GM21423 (cell line): ENCODE data around the gene IFNA7.
"Not testable (repeated sequence)": the region's sequence is repeated elsewhere in the genome, so short reads cannot be mapped to it uniquely, and the experiment has no call there.

Experiments used
- ATAC-seq: cut with Tn5 transposase; IDR thresholded peaks from one replicate; pipeline ENCODE4 v1.9.1; 2021; ENCODE audit warnings: mild to moderate bottlenecking, moderate library complexity; ENCODE audit not compliant: unreplicated experiment

Gene IFNA7

GRCh38 chr9:21202105-21202504, at the start of gene IFNA7:
Gene IFNA7 (minus strand): TSS chr9:21202205. CDS start chr9:21202165, 40 bp downstream.
- not testable (repeated sequence) for ATAC-seq

- no peak for ATAC-seq
Observed at GRCh38 chr9:21251638-21252037, 49.6 kb upstream of the IFNA7 start.

GRCh38 chr9:21251190-21251589, 49.2 kb upstream of the IFNA7 start:
- no peak for ATAC-seq

- no peak for ATAC-seq
Observed at GRCh38 chr9:21244836-21245235, 42.8 kb upstream of the IFNA7 start.

- no peak for ATAC-seq
Observed at GRCh38 chr9:21239911-21240310, 37.9 kb upstream of the IFNA7 start, which contains the start of gene IFNA14. Gene IFNA14 (minus strand): TSS chr9:21240005. CDS start chr9:21239935, 70 bp downstream.

GRCh38 chr9:21236360-21236714, 34.3 kb upstream of the IFNA7 start:
- ATAC-seq = not testable (repeated sequence)

- ATAC-seq = peak; percentile 87
Observed at GRCh38 chr9:21235468-21236359, 33.7 kb upstream of the IFNA7 start.

GRCh38 chr9:21234153-21234687, 32.2 kb upstream of the IFNA7 start:
- ATAC-seq = no peak

- ATAC-seq = no peak
Observed at GRCh38 chr9:21233258-21233657, 31.3 kb upstream of the IFNA7 start.

- no peak for ATAC-seq
Observed at GRCh38 chr9:21228122-21228521, 26.1 kb upstream of the IFNA7 start, which contains the start of gene IFNA17. Gene IFNA17 (minus strand): TSS chr9:21228222. CDS start chr9:21228173, 49 bp downstream.

- not testable (repeated sequence) for ATAC-seq
Observed at GRCh38 chr9:21217211-21217610, 15.2 kb upstream of the IFNA7 start, which contains the start of gene IFNA16. Gene IFNA16 (minus strand): TSS chr9:21217311. CDS start chr9:21217305, 6 bp downstream.

- ATAC-seq = peak; percentile 70
Observed at GRCh38 chr9:21213411-21214326, 11.7 kb upstream of the IFNA7 start.

GRCh38 chr9:21212160-21212559, 10.2 kb upstream of the IFNA7 start:
- not testable (repeated sequence) for ATAC-seq

GRCh38 chr9:21210782-21211181, 8.8 kb upstream of the IFNA7 start:
- ATAC-seq = not testable (repeated sequence)

GRCh38 chr9:21210311-21210710, 8.3 kb upstream of the IFNA7 start:
- ATAC-seq = no peak

GRCh38 chr9:21207043-21207442, 5.0 kb upstream of the IFNA7 start, which contains the start of gene IFNA10:
Gene IFNA10 (minus strand): TSS chr9:21207143. CDS start chr9:21207097, 46 bp downstream.
- not testable (repeated sequence) for ATAC-seq

- no peak for ATAC-seq
Observed at GRCh38 chr9:21205204-21205603, 3.2 kb upstream of the IFNA7 start.

- ATAC-seq = peak; percentile 92
Observed at GRCh38 chr9:21194867-21195776, 6.9 kb downstream of the IFNA7 start.

- not testable (repeated sequence) for ATAC-seq
Observed at GRCh38 chr9:21187487-21187886, 14.5 kb downstream of the IFNA7 start, which contains the start of gene IFNA4. Gene IFNA4 (minus strand): TSS chr9:21187587. CDS start chr9:21187531, 56 bp downstream.
